Stimulated activated naive CD4-positive, alpha-beta T cell (primary cell): Measurements from ENCODE around the gene SF3B3.

Experiments used
- DNase-seq, 6 experiments: peaks; one replicate each; lab custom pipeline; 2025; lab: John Stamatoyannopoulos, UW

SF3B3 gene

GRCh38 chr16:70590722-70591415 is 67.3 kb downstream of the SF3B3 start:
- DNase-seq, result no peak

GRCh38 chr16:70591615-70592014 is 68.0 kb downstream of the SF3B3 start:
- DNase-seq, result no peak

- DNase-seq, result no peak
These were observed 68.5 kb downstream of the SF3B3 start for GRCh38 chr16:70592106-70592571.

GRCh38 chr16:70593544-70593943 is 69.9 kb downstream of the SF3B3 start:
- no peak for DNase-seq

- no peak for DNase-seq
These were observed 71.0 kb downstream of the SF3B3 start for GRCh38 chr16:70594569-70594968.

GRCh38 chr16:70597135-70597835 is 73.7 kb downstream of the SF3B3 start:
- DNase-seq, result no peak

- no peak for DNase-seq
These were observed 75.4 kb downstream of the SF3B3 start for GRCh38 chr16:70598937-70599503.

GRCh38 chr16:70600730-70601129 is 77.1 kb downstream of the SF3B3 start:
- DNase-seq, result no peak

- no peak for DNase-seq
These were observed 78.3 kb downstream of the SF3B3 start for GRCh38 chr16:70601576-70602575.

GRCh38 chr16:70602831-70603230 is 79.2 kb downstream of the SF3B3 start:
- no peak for DNase-seq

GRCh38 chr16:70604407-70605282 is 81.0 kb downstream of the SF3B3 start:
- DNase-seq, result no peak

GRCh38 chr16:70605283-70605657 is 81.7 kb downstream of the SF3B3 start:
- no peak for DNase-seq

- no peak for DNase-seq
These were observed 84.9 kb downstream of the SF3B3 start for GRCh38 chr16:70608521-70608920.

GRCh38 chr16:70610273-70611223 is 86.9 kb downstream of the SF3B3 start:
- DNase-seq, result no peak

GRCh38 chr16:70611224-70611598 is 87.6 kb downstream of the SF3B3 start:
- DNase-seq, result no peak

GRCh38 chr16:70611785-70612303 is 88.2 kb downstream of the SF3B3 start:
- DNase-seq, result no peak

GRCh38 chr16:70612931-70613330 is 89.3 kb downstream of the SF3B3 start:
- DNase-seq, result no peak

- no peak for DNase-seq
These were observed 90.8 kb downstream of the SF3B3 start for GRCh38 chr16:70614208-70614951.

- no peak for DNase-seq
These were observed 92.3 kb downstream of the SF3B3 start for GRCh38 chr16:70615945-70616344.
